Left ventricle myocardium inferior (tissue), 1 donor: Measurements from ENCODE around the gene CPT2. TPM values are rescaled to one million over a fixed set of nuclear protein-coding genes. Genes with fewer than 3 reads are reported as not detected.

Experiments used
- DNase-seq: peaks from one replicate; pipeline ENCODE4 v3.0.0-alpha.2; 2020
- H3K27ac ChIP-seq: fragments of 200-600 bp; replicated peaks from 2 replicates; pipeline ENCODE4 v1.8.0; 2021
- H3K27me3 ChIP-seq: fragments of 200-600 bp; 2 replicates; pipeline ENCODE4 v1.8.0; 2021; ENCODE audit warnings: low read depth
- H3K36me3 ChIP-seq: fragments of 200-600 bp; 2 replicates; pipeline ENCODE4 v1.8.0; 2021
- H3K4me1 ChIP-seq: fragments of 200-600 bp; 2 replicates; pipeline ENCODE4 v1.8.0; 2021
- H3K4me3 ChIP-seq: fragments of 200-600 bp; 2 replicates; pipeline ENCODE4 v1.8.0; 2021; ENCODE audit warnings: mild to moderate bottlenecking, moderate library complexity
- H3K9me3 ChIP-seq: fragments of 200-600 bp; replicated peaks from 2 replicates; pipeline ENCODE4 v1.8.0; 2021
- CTCF ChIP-seq: fragments of 200-600 bp; IDR thresholded peaks from 2 replicates; pipeline ENCODE4 v1.8.0; 2021; ENCODE audit warnings: antibody characterized with exemption, mild to moderate bottlenecking, borderline replicate concordance
- intact Hi-C: fragments of 100-400 bp; cut with micrococcal nuclease; formaldehyde crosslinking; loops from one replicate; pipeline ENCODE4 v1.11.0; 2022
- total RNA-seq: library from RNA; stranded (reverse); fragmentation: NEBNext Ultra II Directional; extraction: Animal tissue kit (Norgen Biotek cat#: 25700); gene quantifications from one replicate; pipeline ENCODE4 v1.2.1, GENCODE V29; 2021
- donor health status: DM: no; HTN: yes; CAD: no; lungs with severe emphysema.

Gene CPT2
- total RNA-seq, 1 donor from 2014 or later: 31.7 TPM

GRCh38 chr1:53155534-53155933, 41.1 kb upstream of the CPT2 start:
- Histone ChIP-seq H3K9me3 (no peaks in the 10 kb centered on the region), H3K36me3 (no peaks in the 10 kb centered on the region), H3K4me3 (no peak overlapping the region), H3K4me1 (no peaks in the 10 kb centered on the region), H3K27me3 (no peaks in the 10 kb centered on the region), H3K27ac (no peak overlapping the region)
- TF ChIP-seq CTCF: no peak
- no peak for DNase-seq
- intact Hi-C loops: no loop called here

- intact Hi-C loops: no loop called here
- Histone ChIP-seq H3K27me3 (peaks cover under 1% of the 10 kb centered on the region), H3K4me3 (no peak overlapping the region), H3K36me3 (no peaks in the 10 kb centered on the region), H3K9me3 (no peaks in the 10 kb centered on the region), H3K4me1 (no peaks in the 10 kb centered on the region), H3K27ac (no peak overlapping the region)
- no peak for DNase-seq
- no peak for TF ChIP-seq CTCF
Observed at GRCh38 chr1:53155945-53156344, 40.7 kb upstream of the CPT2 start.

GRCh38 chr1:53156783-53157182, 39.8 kb upstream of the CPT2 start:
- no peak for DNase-seq
- intact Hi-C loops: no loop called here
- Histone ChIP-seq H3K9me3 (no peaks in the 10 kb centered on the region), H3K27me3 (peaks cover 7% of the 10 kb centered on the region), H3K36me3 (no peaks in the 10 kb centered on the region), H3K4me1 (no peaks in the 10 kb centered on the region), H3K27ac (no peak overlapping the region), H3K4me3 (no peak overlapping the region)
- no peak for TF ChIP-seq CTCF

GRCh38 chr1:53158900-53159299, 37.7 kb upstream of the CPT2 start:
- Histone ChIP-seq H3K4me1 (no peaks in the 10 kb centered on the region), H3K4me3 (no peak overlapping the region), H3K27ac (no peak overlapping the region), H3K9me3 (no peaks in the 10 kb centered on the region), H3K27me3 (peaks cover 21% of the 10 kb centered on the region), H3K36me3 (no peaks in the 10 kb centered on the region)
- intact Hi-C loops: no loop called here
- TF ChIP-seq CTCF: no peak
- DNase-seq: no peak

GRCh38 chr1:53160924-53161378, 35.7 kb upstream of the CPT2 start:
- H3K4me3 ChIP-seq: no peak overlapping the region
- H3K4me1 ChIP-seq: no peaks in the 10 kb centered on the region
- intact Hi-C loops: no loop called here
- no peak overlapping the region for H3K27ac ChIP-seq
- no peaks in the 10 kb centered on the region for H3K9me3 ChIP-seq
- TF ChIP-seq CTCF: no peak
- no peaks in the 10 kb centered on the region for H3K36me3 ChIP-seq
- no peak for DNase-seq
- peaks cover 23% of the 10 kb centered on the region for H3K27me3 ChIP-seq

GRCh38 chr1:53162621-53163020, 34.0 kb upstream of the CPT2 start:
- H3K4me3 ChIP-seq: no peak overlapping the region

More at GRCh38 chr1:53162621-53163020, 34.0 kb upstream of the CPT2 start:
- intact Hi-C loops: no loop called here
- no peak for DNase-seq
- H3K27me3 ChIP-seq: peaks cover 23% of the 10 kb centered on the region
- no peak for TF ChIP-seq CTCF
- no peak overlapping the region for H3K27ac ChIP-seq
- H3K9me3 ChIP-seq: no peaks in the 10 kb centered on the region
- no peaks in the 10 kb centered on the region for H3K36me3 ChIP-seq
- no peaks in the 10 kb centered on the region for H3K4me1 ChIP-seq
